ENCODE data around the gene NEURL1B.
A peak's percentile ranks its signal among the peaks of the same experiment; 100 is the strongest.

The NEURL1B gene

DNA sequence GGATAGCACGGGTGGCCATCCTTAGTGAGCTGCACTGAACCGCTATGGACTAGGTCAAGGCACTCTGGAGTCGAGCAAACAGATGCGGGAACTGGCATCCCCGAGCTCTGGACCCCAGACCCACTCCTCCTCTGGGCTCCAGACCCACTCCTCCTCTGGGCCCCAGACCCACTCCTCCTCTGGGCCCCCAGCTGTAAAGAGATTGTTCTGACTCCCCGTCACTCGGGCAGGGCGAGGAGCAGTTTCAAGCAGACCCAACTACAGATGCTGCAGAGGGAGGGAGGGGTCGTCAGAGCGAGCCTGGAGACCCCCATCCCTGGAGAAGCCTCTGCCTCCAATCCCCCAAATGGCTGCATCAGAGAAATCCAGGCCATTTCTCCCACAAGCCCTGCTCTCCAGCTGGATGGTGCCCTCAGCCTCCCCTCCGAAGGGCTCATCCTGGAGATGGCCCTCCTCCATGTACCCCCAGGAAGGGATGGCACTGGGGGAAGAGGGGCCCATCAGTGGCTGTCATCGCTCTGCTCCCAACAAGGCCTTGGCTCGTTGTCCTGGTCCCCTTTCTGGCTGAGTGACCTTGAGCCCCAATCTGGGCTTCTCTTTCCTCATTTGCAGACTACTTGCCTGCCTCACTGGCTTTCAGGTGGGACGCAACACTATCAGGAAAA lies 91.3 kb downstream of the NEURL1B start:
- no peak for DNase-seq (ENCODE audit: low read depth)

DNA sequence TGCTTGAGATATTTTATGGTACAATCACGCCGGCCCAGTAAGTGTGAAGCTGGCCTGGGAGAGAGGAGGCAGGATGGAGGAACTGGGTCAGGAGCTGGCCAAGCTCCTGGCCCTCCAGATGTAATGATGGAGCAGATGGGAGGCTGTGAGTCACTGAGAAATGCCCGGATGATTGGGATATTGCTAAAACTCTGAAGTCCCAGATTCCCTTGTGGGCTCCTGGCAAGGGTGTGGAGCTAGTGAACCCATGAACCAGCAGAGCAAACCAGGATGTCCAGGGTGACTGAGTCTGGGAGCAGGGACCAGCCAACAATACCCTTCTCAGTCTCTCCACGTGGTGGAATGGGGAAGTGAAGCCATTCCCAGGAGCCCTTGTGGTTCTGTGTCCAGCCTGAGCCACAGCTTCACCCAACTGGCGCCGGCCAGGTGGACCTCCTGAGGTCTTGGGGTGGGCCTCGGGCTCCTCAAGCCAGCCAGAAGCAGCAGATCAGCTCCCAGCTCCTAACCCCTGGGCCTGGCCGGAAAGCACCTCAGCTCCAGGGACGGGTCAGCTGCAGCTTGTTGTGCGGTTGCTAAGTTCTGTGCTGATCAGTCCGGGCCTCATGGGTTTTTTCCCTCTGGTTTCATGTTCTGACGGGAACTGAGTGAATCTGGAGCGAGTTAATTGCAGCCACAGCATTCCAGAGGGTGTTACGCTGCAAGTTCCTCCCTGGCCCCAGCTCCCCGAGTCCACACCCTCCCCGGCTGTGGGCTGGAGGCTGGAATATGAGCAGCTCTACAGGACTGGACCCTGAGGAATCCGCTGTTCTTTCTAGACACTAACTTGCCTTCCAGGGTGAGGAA lies 92.3 kb downstream of the NEURL1B start:
- DNase-seq (ENCODE audit: low read depth) = peak; percentile 97

- DNase-seq (ENCODE audit: low read depth) = no peak
These were observed 92.9 kb downstream of the NEURL1B start for GRCh38 chr5:172733974-172734346.

DNA sequence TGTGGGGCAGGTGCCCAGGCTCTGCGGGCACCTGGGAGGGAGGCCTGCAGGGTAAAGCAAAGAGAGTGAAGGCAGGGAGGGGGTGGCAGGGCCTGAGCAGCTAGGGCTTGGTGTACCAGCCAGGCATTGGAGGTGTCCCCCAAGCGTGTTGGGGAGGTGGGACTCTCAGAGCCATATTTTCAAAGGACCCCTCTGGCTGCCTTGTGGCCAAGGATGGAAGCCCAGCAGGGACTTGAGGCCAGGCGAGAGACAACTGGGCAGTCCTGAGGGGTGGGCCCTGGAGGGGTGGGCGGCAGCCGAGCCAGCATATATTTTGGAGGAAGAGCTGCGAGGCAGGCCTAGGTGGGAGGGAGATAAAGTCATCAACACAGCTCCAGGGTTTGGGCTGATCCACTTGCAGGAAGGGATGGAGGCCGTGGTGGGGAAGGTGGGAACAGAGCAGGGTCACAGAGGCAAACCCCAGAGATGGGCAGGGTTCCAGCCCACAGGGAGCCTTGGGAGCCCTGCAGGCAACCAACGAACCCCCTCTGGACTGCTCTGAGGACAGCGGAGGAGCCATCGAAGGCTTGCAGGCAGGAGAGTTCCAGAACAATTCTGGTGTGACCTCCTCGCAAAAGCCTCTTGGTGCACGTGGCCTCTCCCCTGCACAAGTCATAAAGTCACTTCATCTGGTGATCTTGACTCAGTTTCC lies 94.2 kb downstream of the NEURL1B start:
- no peak for DNase-seq (ENCODE audit: low read depth)

DNA sequence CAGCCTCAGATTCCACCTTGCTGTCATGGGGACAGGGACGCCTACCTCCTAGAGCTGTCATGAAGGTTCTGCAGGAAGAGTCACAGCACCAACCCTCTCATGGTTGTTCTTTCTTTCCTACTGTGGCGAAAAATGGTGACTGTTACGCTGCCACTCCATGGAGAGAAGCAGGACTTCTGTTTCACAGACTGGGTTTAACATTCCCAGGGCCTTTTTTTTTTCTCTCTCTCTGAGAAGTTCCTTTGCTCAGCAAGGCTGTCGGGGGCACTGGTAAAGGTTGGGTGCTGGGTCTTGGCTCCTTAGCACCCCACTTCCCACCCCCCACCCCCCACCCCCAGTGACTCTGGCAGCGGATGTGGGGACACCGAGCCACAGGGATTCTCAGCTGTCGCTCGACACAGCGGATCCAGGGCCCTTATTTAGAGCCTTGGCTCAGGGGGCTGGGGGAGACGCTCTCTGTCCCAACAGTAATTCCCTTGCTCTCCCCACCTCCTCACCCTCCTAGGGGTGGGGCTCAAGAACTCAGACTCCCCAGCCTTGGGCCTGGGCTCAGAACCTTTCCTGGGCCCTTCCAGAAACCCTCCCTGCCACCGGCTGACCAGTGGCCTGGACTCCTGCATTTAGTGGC lies 95.6 kb downstream of the NEURL1B start:
- no peak for DNase-seq (ENCODE audit: low read depth)

DNA sequence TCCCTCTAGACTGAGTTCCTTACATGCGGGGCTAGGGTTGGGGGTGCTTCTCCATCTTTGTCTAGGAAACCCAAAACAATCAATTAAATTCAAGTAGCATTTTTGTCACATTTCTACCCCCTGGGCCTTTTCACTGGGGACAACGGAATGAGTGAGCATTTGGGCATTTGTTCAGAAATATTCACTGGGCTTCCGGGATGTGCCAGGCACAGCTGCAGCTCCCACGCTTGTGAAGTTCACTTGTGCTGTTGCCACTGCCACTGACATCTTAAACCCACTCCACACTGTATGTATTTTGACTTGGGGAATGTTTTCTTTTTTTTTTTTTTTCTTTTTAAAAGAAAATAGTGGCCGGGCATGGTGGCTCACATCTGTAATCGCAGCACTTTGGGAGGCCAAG lies 98.3 kb downstream of the NEURL1B start:
- no peak for DNase-seq (ENCODE audit: low read depth)

GRCh38 chr5:172740428-172741205 lies 99.6 kb downstream of the NEURL1B start:
- peak; percentile 68 for DNase-seq (ENCODE audit: low read depth)

All from HS-5 (cell line).